ENCODE results near the gene PROM1.

PROM1 gene

DNA sequence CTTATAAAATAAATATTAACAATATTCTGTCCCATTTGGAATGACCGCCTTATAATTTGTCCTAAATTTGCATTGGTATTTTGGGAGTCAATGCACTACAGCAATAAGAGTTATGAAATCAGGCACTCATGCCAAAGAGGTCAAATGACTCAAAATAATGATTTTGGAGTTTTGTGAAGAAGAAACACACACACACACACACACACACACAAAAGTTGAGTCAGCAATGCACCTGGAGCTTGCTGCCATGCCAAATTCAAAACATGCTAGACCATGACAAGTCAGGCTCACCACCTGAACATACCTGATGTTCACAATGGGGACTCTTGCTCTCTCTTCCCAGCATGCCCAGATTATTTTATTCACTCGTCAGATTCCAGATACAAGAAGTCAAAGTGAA is 56.7 kb downstream of the PROM1 start:
- Histone ChIP-seq H3K36me3 (ENCODE audit: control insufficient read depth in 1 of 2, insufficient read depth in 2 of 2, low read depth in 1 of 2, low read length in 2 of 2) (peaks cover 0 to 7% of the 10 kb centered on the region in 2 experiments), H2BK12ac (ENCODE audit: low read length in 2 of 2) (no peak overlapping the region), H3K9me3 (ENCODE audit: control insufficient read depth, low read length) (no peaks in the 10 kb centered on the region), H3K4me3 (ENCODE audit: insufficient read depth in 1 of 2, low read depth in 1 of 2, low read length in 2 of 2) (no peak overlapping the region), H3K27ac (ENCODE audit: low read length, poor library complexity, severe bottlenecking) (no peak overlapping the region), H3K23ac (ENCODE audit: low read length in 2 of 2) (no peak overlapping the region), H3K18ac (ENCODE audit: low read depth in 1 of 2, low read length in 2 of 2) (no peak overlapping the region), H2AFZ (ENCODE audit: low read depth, low read length) (no peak overlapping the region), H3K4ac (ENCODE audit: low read depth in 1 of 2, low read length in 2 of 2) (no peak overlapping the region), H3K27me3 (ENCODE audit: control insufficient read depth in 1 of 2, insufficient read depth in 1 of 2, low read length in 2 of 2) (peaks cover 0 to 3% of the 10 kb centered on the region in 2 experiments), H2BK15ac (ENCODE audit: low read depth, poor library complexity, severe bottlenecking) (no peak overlapping the region), H4K8ac (ENCODE audit: low read length) (no peak overlapping the region), H2BK120ac (ENCODE audit: low read depth, low read length) (no peak overlapping the region), H3K4me2 (ENCODE audit: low read length, poor library complexity, severe bottlenecking) (no peak overlapping the region), H2BK5ac (ENCODE audit: low read depth, low read length, poor library complexity, severe bottlenecking) (no peak overlapping the region), H3K79me1 (replicated peaks; ENCODE audit: low read length, poor library complexity, severe bottlenecking) (no peaks in the 10 kb centered on the region), H3K14ac (ENCODE audit: low read length in 2 of 2) (no peak overlapping the region), H4K91ac (ENCODE audit: low read length) (no peak overlapping the region), H3K9ac (ENCODE audit: low read length) (no peak overlapping the region), H3K4me1 (ENCODE audit: control insufficient read depth, insufficient read depth, low read depth, low read length) (no peaks in the 10 kb centered on the region), H2AK5ac (ENCODE audit: low read length, severe bottlenecking) (peak overlapping the region; percentile 33)
- DNase-seq: no peak
- WGBS: 88% methylated on average over 1 of the region's 2 CpGs

DNA sequence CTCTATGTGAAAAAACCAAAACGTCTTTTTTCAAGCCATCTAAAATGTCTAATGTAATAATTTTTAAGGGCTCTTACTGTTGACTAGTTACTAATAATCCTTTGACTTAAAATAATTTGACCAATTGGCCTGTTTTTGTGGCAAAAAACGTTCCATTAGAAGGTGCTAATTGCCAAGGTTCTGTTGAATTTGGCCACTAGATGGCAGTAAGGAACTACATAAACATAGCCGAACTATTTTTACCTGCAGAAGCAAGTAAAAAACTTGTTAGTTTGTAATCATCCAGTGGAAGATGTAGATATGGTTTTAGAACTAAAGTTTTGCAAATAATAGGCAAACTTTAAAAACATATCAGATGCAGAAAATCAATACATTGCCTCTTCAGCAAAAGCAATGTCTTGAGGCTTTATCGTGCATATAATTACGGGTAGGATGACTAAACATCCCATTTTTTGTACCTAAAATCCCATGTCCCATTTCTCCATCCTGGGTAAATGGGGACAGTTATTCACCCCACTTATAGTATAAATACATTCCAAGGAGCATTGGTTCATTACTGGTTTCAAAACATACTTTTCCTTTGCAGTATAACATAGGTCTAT is 57.6 kb downstream of the PROM1 start:
- 98% methylated on average over 2 of the region's 5 CpGs for WGBS
- peak; percentile 56 for DNase-seq

DNA sequence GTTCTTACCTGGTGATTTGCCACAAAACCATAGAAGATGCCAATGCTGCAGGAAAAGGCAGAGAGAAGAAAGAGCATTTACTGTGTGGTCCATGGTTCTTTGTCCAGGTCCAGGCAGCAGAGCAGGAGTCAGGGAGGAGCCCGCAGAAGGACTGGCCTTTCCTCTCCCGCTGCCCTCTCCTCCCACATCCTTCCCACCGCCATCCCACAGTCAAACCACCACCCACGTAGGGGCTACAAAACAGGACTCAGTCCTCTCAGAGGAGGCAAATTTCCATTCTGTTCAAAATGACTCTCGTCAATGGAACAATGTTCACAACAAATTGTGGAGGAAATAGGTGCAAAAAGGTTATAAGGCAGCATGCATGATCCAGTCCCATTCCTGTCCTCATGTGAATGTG is 58.6 kb downstream of the PROM1 start:
- no peak overlapping the region for H2AK5ac ChIP-seq (ENCODE audit: low read length, severe bottlenecking)
- H3K4ac ChIP-seq (ENCODE audit: low read depth in 1 of 2, low read length in 2 of 2): no peak overlapping the region
- no peak overlapping the region for H4K8ac ChIP-seq (ENCODE audit: low read length)
- peaks cover 0 to 10% of the 10 kb centered on the region in 2 experiments for H3K36me3 ChIP-seq (ENCODE audit: control insufficient read depth in 1 of 2, insufficient read depth in 2 of 2, low read depth in 1 of 2, low read length in 2 of 2)
- 80% methylated on average over 5 of the region's 5 CpGs for whole genome bisulfite sequencing
- no peak overlapping the region for H3K9ac ChIP-seq (ENCODE audit: low read length)
- H3K79me1 ChIP-seq (replicated peaks; ENCODE audit: low read length, poor library complexity, severe bottlenecking): no peaks in the 10 kb centered on the region
- no peak overlapping the region for H2BK12ac ChIP-seq (ENCODE audit: low read length in 2 of 2)
- DNase-seq: no peak
- H2BK15ac ChIP-seq (ENCODE audit: low read depth, poor library complexity, severe bottlenecking): no peak overlapping the region
- no peak overlapping the region for H3K27ac ChIP-seq (ENCODE audit: low read length, poor library complexity, severe bottlenecking)
- H3K9me3 ChIP-seq (ENCODE audit: control insufficient read depth, low read length): no peaks in the 10 kb centered on the region
- H3K27me3 ChIP-seq (ENCODE audit: control insufficient read depth in 1 of 2, insufficient read depth in 1 of 2, low read length in 2 of 2): peaks cover 0 to 3% of the 10 kb centered on the region in 2 experiments
- H3K4me3 ChIP-seq (ENCODE audit: insufficient read depth in 1 of 2, low read depth in 1 of 2, low read length in 2 of 2): no peak overlapping the region
- H3K23ac ChIP-seq (ENCODE audit: low read length in 2 of 2): no peak overlapping the region
- no peak overlapping the region for H2BK120ac ChIP-seq (ENCODE audit: low read depth, low read length)
- no peak overlapping the region for H3K18ac ChIP-seq (ENCODE audit: low read depth in 1 of 2, low read length in 2 of 2)
- H3K4me1 ChIP-seq (ENCODE audit: control insufficient read depth, insufficient read depth, low read depth, low read length): no peaks in the 10 kb centered on the region
- H4K91ac ChIP-seq (ENCODE audit: low read length): no peak overlapping the region
- no peak overlapping the region for H3K14ac ChIP-seq (ENCODE audit: low read length in 2 of 2)
- no peak overlapping the region for H2AFZ ChIP-seq (ENCODE audit: low read depth, low read length)
- H3K4me2 ChIP-seq (ENCODE audit: low read length, poor library complexity, severe bottlenecking): no peak overlapping the region
- no peak overlapping the region for H2BK5ac ChIP-seq (ENCODE audit: low read depth, low read length, poor library complexity, severe bottlenecking)

More for the DNA sequence above, 57.6 kb downstream of the PROM1 start:
- Histone ChIP-seq H3K27me3 (ENCODE audit: control insufficient read depth in 1 of 2, insufficient read depth in 1 of 2, low read length in 2 of 2) (peaks cover 0 to 3% of the 10 kb centered on the region in 2 experiments), H3K79me1 (replicated peaks; ENCODE audit: low read length, poor library complexity, severe bottlenecking) (no peaks in the 10 kb centered on the region), H2BK15ac (ENCODE audit: low read depth, poor library complexity, severe bottlenecking) (no peak overlapping the region), H3K27ac (ENCODE audit: low read length, poor library complexity, severe bottlenecking) (no peak overlapping the region), H3K4me1 (ENCODE audit: control insufficient read depth, insufficient read depth, low read depth, low read length) (no peaks in the 10 kb centered on the region), H4K91ac (ENCODE audit: low read length) (no peak overlapping the region), H3K4me3 (ENCODE audit: insufficient read depth in 1 of 2, low read depth in 1 of 2, low read length in 2 of 2) (no peak overlapping the region), H2BK120ac (ENCODE audit: low read depth, low read length) (no peak overlapping the region), H2AFZ (ENCODE audit: low read depth, low read length) (no peak overlapping the region), H3K9me3 (ENCODE audit: control insufficient read depth, low read length) (no peaks in the 10 kb centered on the region), H3K4me2 (ENCODE audit: low read length, poor library complexity, severe bottlenecking) (no peak overlapping the region), H2BK12ac (ENCODE audit: low read length in 2 of 2) (no peak overlapping the region), H4K8ac (ENCODE audit: low read length) (no peak overlapping the region), H3K9ac (ENCODE audit: low read length) (no peak overlapping the region), H3K36me3 (ENCODE audit: control insufficient read depth in 1 of 2, insufficient read depth in 2 of 2, low read depth in 1 of 2, low read length in 2 of 2) (peaks cover 0 to 10% of the 10 kb centered on the region in 2 experiments), H2BK5ac (ENCODE audit: low read depth, low read length, poor library complexity, severe bottlenecking) (no peak overlapping the region), H3K18ac (ENCODE audit: low read depth in 1 of 2, low read length in 2 of 2) (no peak overlapping the region), H3K14ac (ENCODE audit: low read length in 2 of 2) (no peak overlapping the region), H3K23ac (ENCODE audit: low read length in 2 of 2) (no peak overlapping the region), H2AK5ac (ENCODE audit: low read length, severe bottlenecking) (no peak overlapping the region), H3K4ac (ENCODE audit: low read depth in 1 of 2, low read length in 2 of 2) (no peak overlapping the region)

DNA sequence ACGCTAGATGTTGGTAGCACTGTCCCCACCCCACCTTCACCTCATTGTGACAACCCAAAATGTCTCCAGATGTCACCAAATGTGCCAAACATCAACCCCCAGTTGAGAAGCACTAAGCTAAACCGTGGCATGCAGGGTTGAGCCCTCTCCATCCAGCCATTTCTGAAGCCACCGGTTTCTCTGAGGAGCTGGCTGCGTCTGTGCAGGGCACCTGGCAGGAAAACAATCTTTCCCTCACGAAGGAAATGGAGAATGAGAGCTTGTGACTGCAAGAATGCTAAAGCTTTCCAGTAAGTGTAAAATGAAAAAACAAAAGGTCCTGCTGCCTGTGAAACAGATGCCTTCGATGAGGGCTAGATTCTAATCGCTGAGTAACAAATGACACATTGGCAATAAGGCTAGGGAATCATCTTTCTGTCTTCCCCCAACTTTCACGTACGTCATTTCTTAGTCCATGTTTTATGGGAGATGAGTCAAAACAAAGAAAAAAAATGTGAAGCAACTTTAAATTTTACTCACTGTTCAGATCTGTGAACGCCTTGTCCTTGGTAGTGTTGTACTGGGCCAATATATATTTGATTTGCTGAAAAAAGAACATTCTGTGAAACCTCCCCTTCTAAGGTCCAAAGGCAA is 59.9 kb downstream of the PROM1 start:
- H2AFZ ChIP-seq (ENCODE audit: low read depth, low read length): no peak overlapping the region
- no peak overlapping the region for H3K4ac ChIP-seq (ENCODE audit: low read depth in 1 of 2, low read length in 2 of 2)
- no peak overlapping the region for H2BK120ac ChIP-seq (ENCODE audit: low read depth, low read length)
- no peak overlapping the region for H2BK15ac ChIP-seq (ENCODE audit: low read depth, poor library complexity, severe bottlenecking)
- H4K91ac ChIP-seq (ENCODE audit: low read length): no peak overlapping the region
- no peak overlapping the region for H3K27ac ChIP-seq (ENCODE audit: low read length, poor library complexity, severe bottlenecking)
- 89% methylated on average over 7 of the region's 10 CpGs for WGBS
- H2BK5ac ChIP-seq (ENCODE audit: low read depth, low read length, poor library complexity, severe bottlenecking): no peak overlapping the region
- peak overlapping the region; percentile 54 for H3K9ac ChIP-seq (ENCODE audit: low read length)
- no peak overlapping the region for H2AK5ac ChIP-seq (ENCODE audit: low read length, severe bottlenecking)
- peaks cover 0 to 10% of the 10 kb centered on the region in 2 experiments for H3K36me3 ChIP-seq (ENCODE audit: control insufficient read depth in 1 of 2, insufficient read depth in 2 of 2, low read depth in 1 of 2, low read length in 2 of 2)
- H3K18ac ChIP-seq (ENCODE audit: low read depth in 1 of 2, low read length in 2 of 2): no peak overlapping the region
- H4K8ac ChIP-seq (ENCODE audit: low read length): no peak overlapping the region
- no peak for DNase-seq
- no peak overlapping the region for H3K4me3 ChIP-seq (ENCODE audit: insufficient read depth in 1 of 2, low read depth in 1 of 2, low read length in 2 of 2)
- peaks cover 0 to 3% of the 10 kb centered on the region in 2 experiments for H3K27me3 ChIP-seq (ENCODE audit: control insufficient read depth in 1 of 2, insufficient read depth in 1 of 2, low read length in 2 of 2)
- H3K4me2 ChIP-seq (ENCODE audit: low read length, poor library complexity, severe bottlenecking): no peak overlapping the region
- no peak overlapping the region for H3K23ac ChIP-seq (ENCODE audit: low read length in 2 of 2)
- no peaks in the 10 kb centered on the region for H3K4me1 ChIP-seq (ENCODE audit: control insufficient read depth, insufficient read depth, low read depth, low read length)
- no peaks in the 10 kb centered on the region for H3K79me1 ChIP-seq (replicated peaks; ENCODE audit: low read length, poor library complexity, severe bottlenecking)
- H3K9me3 ChIP-seq (ENCODE audit: control insufficient read depth, low read length): no peaks in the 10 kb centered on the region
- no peak overlapping the region for H2BK12ac ChIP-seq (ENCODE audit: low read length in 2 of 2)
- H3K14ac ChIP-seq (ENCODE audit: low read length in 2 of 2): no peak overlapping the region
